Naive B cell (primary cell): Measurements from ENCODE around the gene IKZF2. TPM values are rescaled to one million over a fixed set of nuclear protein-coding genes. Genes with fewer than 3 reads are reported as not detected.
A peak's percentile ranks its signal among the peaks of the same experiment; 100 is the strongest.

ENCODE experiments used
- ATAC-seq, 2 donors: fragments of 150-1000 bp; cut with Tn5 transposase; 2 replicates each; pipeline ENCODE4 v1.10.0; 2021; ENCODE audit warnings: low read depth in 2 of 2, mild to moderate bottlenecking in 2 of 2, moderate library complexity in 2 of 2
- DNase-seq: peaks from one replicate; pipeline ENCODE4 v3.0.0; 2022
- H3K27ac Mint-ChIP-seq, 6 donors: one replicate each; pipeline ENCODE4 v1.8.0; 2020 to 2022; ENCODE audit warnings: mild to moderate bottlenecking in 6 of 6, mixed read lengths in 6 of 6, moderate library complexity in 5 of 6, inconsistent platforms in 2 of 6
- H3K27me3 Mint-ChIP-seq, 3 donors: one replicate each; pipeline ENCODE4 v1.8.0; 2021 to 2022; ENCODE audit warnings: mixed read lengths in 3 of 3, mild to moderate bottlenecking in 1 of 3
- H3K36me3 Mint-ChIP-seq, 2 donors: one replicate each; pipeline ENCODE4 v1.8.0; 2020 to 2022; ENCODE audit warnings: mixed read lengths in 2 of 2, inconsistent platforms in 1 of 2, mild to moderate bottlenecking in 1 of 2
- H3K4me1 Mint-ChIP-seq, 3 donors: one replicate each; pipeline ENCODE4 v1.8.0; 2020 to 2022; ENCODE audit warnings: mixed read lengths in 3 of 3, inconsistent platforms in 1 of 3, mild to moderate bottlenecking in 1 of 3, moderate library complexity in 1 of 3
- H3K4me3 Mint-ChIP-seq, 8 donors: one replicate each; pipeline ENCODE4 v1.8.0; 2020 to 2022; ENCODE audit warnings: mild to moderate bottlenecking in 8 of 8, mixed read lengths in 8 of 8, moderate library complexity in 8 of 8, inconsistent platforms in 2 of 8
- H3K9me3 Mint-ChIP-seq, 7 donors: one replicate each; pipeline ENCODE4 v1.8.0; 2020 to 2022; ENCODE audit warnings: mixed read lengths in 7 of 7, mild to moderate bottlenecking in 5 of 7, inconsistent platforms in 2 of 7, moderate library complexity in 1 of 7
- polyA plus RNA-seq, 6 donors: library from polyadenylated mRNA; unstranded; fragments of 300-500 nt; fragmentation: Illumina TruSeq; gene quantifications; one replicate each; pipeline ENCODE4 v1.2.3, GENCODE V29; 2021; ENCODE audit warnings: low read depth in 6 of 6

Gene IKZF2
- polyA plus RNA-seq, 6 donors from 2014 or later = 0.59 to 6.8 (median 4.5) TPM

- peaks cover 9 to 28% (median 12%) of the 10 kb centered on the region in 3 donors for H3K4me1 Mint-ChIP-seq
- no peak overlapping the region for H3K4me3 Mint-ChIP-seq
- DNase-seq (no peak), ATAC-seq (no peak)
- H3K36me3 Mint-ChIP-seq = peaks cover 0 to 5% of the 10 kb centered on the region in 2 donors
- H3K27ac Mint-ChIP-seq = no peak overlapping the region
- no peaks in the 10 kb centered on the region for H3K27me3 Mint-ChIP-seq
- H3K9me3 Mint-ChIP-seq = peaks cover 0 to 3% (median 0%) of the 10 kb centered on the region in 7 donors
Measured at GRCh38 chr2:213084261-213084660, 67.2 kb downstream of the IKZF2 start.

DNA sequence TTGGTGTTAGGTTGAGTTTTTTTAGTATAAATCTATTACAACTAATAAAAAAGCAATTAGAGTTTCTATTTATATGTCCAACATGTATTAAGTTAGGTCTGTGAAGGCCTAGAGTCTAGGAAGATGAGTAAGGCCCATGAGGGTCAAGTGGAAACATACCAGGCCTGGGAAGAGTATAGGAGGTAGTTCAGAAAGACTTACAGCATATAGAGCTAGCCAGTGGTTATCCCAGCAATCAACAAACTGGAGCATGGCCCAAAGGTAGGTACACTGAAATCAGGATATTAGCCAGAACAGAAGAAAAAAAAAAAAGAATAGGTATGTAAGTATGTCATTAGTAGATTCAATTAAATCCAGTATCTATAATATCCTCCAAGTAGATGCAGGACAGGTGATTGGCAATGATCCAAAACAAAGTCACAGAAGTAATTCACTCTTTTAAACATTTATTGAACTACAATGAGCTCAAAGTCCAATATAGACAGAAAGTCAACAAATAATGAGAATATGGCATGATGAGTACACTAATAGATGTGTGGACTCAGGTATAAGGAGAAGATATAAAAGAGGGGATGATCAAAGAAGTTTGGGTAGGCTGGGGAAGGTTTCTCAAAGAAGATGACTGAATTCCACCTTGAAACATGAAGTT is 70.3 kb downstream of the IKZF2 start:
- peaks cover 0 to 4% (median 0%) of the 10 kb centered on the region in 7 donors for H3K9me3 Mint-ChIP-seq
- H3K4me1 Mint-ChIP-seq = peaks cover 11 to 37% (median 24%) of the 10 kb centered on the region in 3 donors
- H3K27ac Mint-ChIP-seq = peak overlapping the region in 1 of 6 donors; percentile 9

GRCh38 chr2:213079756-213080155 is 71.7 kb downstream of the IKZF2 start:
- Mint-ChIP-seq H3K4me1 (peaks cover 11 to 37% (median 24%) of the 10 kb centered on the region in 3 donors), H3K36me3 (no peaks in the 10 kb centered on the region), H3K4me3 (no peak overlapping the region), H3K9me3 (peaks cover 0 to 4% (median 0%) of the 10 kb centered on the region in 7 donors), H3K27ac (peak overlapping the region in 5 of 6 donors; percentile 10 to 63 (median 16)), H3K27me3 (no peaks in the 10 kb centered on the region)
- DNase-seq (no peak), ATAC-seq (no peak)

More for the DNA sequence above, 70.3 kb downstream of the IKZF2 start:
- H3K4me3 Mint-ChIP-seq = no peak overlapping the region
- H3K36me3 Mint-ChIP-seq = no peaks in the 10 kb centered on the region
- no peaks in the 10 kb centered on the region for H3K27me3 Mint-ChIP-seq
- DNase-seq (no peak), ATAC-seq (no peak)

- Mint-ChIP-seq H3K9me3 (peaks cover 0 to 4% (median 0%) of the 10 kb centered on the region in 7 donors), H3K27ac (peak overlapping the region in 4 of 6 donors; percentile 13 to 78 (median 56)), H3K4me3 (peak overlapping the region in 3 of 8 donors; percentile 4 to 43 (median 26)), H3K27me3 (no peaks in the 10 kb centered on the region), H3K4me1 (peaks cover 11 to 37% (median 24%) of the 10 kb centered on the region in 3 donors), H3K36me3 (no peaks in the 10 kb centered on the region)
- DNase-seq (no peak), ATAC-seq (no peak)
Measured at GRCh38 chr2:213078686-213079085, 72.7 kb downstream of the IKZF2 start.

- H3K27me3 Mint-ChIP-seq = no peaks in the 10 kb centered on the region
- peak overlapping the region in 1 of 8 donors; percentile 1 for H3K4me3 Mint-ChIP-seq
- no peak overlapping the region for H3K27ac Mint-ChIP-seq
- H3K4me1 Mint-ChIP-seq = peaks cover 9 to 46% (median 19%) of the 10 kb centered on the region in 3 donors
- ATAC-seq (no peak), DNase-seq (no peak)
- H3K36me3 Mint-ChIP-seq = no peaks in the 10 kb centered on the region
- H3K9me3 Mint-ChIP-seq = no peaks in the 10 kb centered on the region
Measured at GRCh38 chr2:213069531-213069930, 81.9 kb downstream of the IKZF2 start.

- no peaks in the 10 kb centered on the region for H3K9me3 Mint-ChIP-seq
- DNase-seq (no peak), ATAC-seq (no peak)
- H3K4me1 Mint-ChIP-seq = peaks cover 9 to 53% (median 20%) of the 10 kb centered on the region in 3 donors
- no peaks in the 10 kb centered on the region for H3K27me3 Mint-ChIP-seq
- no peak overlapping the region for H3K27ac Mint-ChIP-seq
- no peak overlapping the region for H3K4me3 Mint-ChIP-seq
- H3K36me3 Mint-ChIP-seq = no peaks in the 10 kb centered on the region
Measured at GRCh38 chr2:213068676-213069359, 82.6 kb downstream of the IKZF2 start.

DNA sequence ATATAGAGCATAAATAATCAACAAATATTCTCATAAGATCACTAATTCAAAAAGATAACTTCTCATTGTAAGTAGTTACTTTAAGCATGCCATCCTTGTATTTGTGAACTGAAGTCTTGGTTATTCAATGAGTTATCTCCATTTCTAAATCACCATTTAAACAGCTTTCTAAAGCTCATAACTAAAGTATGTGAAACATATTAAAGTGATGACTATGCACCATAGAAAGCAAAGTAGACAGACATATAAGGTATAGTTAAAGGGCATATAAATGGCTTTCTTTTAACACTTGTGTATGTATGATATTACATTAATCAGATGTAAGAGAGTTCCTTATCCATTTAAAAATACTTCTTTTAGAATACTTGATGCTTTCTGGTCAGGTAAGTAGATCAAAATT is 83.5 kb downstream of the IKZF2 start:
- H3K36me3 Mint-ChIP-seq = no peaks in the 10 kb centered on the region
- peak overlapping the region in 1 of 6 donors; percentile 47 for H3K27ac Mint-ChIP-seq
- H3K9me3 Mint-ChIP-seq = no peaks in the 10 kb centered on the region
- ATAC-seq (no peak), DNase-seq (no peak)
- no peaks in the 10 kb centered on the region for H3K27me3 Mint-ChIP-seq
- peaks cover 9 to 56% (median 20%) of the 10 kb centered on the region in 3 donors for H3K4me1 Mint-ChIP-seq
- no peak overlapping the region for H3K4me3 Mint-ChIP-seq

DNA sequence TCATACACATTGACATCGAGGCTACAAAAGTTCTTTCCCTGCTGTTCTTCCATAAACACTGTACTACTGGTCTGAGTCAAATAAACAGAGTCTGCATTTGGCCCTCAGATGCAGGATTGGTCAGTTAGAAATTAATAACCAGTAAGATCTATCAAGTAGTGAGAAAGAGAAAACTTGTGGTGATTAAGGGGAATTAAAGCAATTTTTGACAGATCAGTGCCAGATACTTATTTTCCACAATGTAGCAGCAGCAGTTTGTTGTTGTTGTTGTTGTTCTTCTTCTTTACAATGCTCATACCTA is 85.0 kb downstream of the IKZF2 start:
- Mint-ChIP-seq H3K36me3 (no peaks in the 10 kb centered on the region), H3K27me3 (no peaks in the 10 kb centered on the region), H3K4me3 (peak overlapping the region in 6 of 8 donors; percentile 64 to 89 (median 70)), H3K4me1 (peaks cover 9 to 51% (median 20%) of the 10 kb centered on the region in 3 donors), H3K9me3 (no peaks in the 10 kb centered on the region), H3K27ac (peak overlapping the region in 4 of 6 donors; percentile 18 to 96 (median 72))
- no peak for DNase-seq
- peak in 1 of 2 donors; percentile 19 for ATAC-seq

GRCh38 chr2:213065583-213066442 is 85.6 kb downstream of the IKZF2 start:
- Mint-ChIP-seq H3K4me3 (peak overlapping the region in 7 of 8 donors; percentile 12 to 89 (median 68)), H3K4me1 (peaks cover 9 to 48% (median 20%) of the 10 kb centered on the region in 3 donors), H3K36me3 (no peaks in the 10 kb centered on the region), H3K27me3 (no peaks in the 10 kb centered on the region), H3K27ac (peak overlapping the region in 5 of 6 donors; percentile 18 to 96 (median 81)), H3K9me3 (no peaks in the 10 kb centered on the region)
- DNase-seq = peak; percentile 12
- ATAC-seq = peak; percentile 87 to 94

DNA sequence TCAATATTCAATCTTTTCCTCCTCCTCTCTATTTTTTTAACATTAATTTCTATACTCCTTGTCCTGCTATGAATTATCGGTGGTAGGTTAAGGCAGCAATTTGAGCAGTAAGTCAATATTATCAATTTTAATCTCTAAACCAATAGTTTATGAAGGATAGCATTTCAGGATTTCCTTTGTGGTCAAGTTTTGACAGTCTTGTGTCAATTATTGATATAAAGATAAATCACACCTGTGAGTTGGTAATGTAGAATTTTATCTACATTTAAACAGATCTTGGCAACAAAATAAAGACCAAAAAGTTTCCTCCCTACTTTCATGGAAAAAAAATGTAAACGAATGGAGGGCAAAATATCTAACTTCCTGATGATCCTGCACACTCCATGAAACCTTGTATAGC is 87.3 kb downstream of the IKZF2 start:
- H3K27ac Mint-ChIP-seq = peak overlapping the region in 1 of 6 donors; percentile 30
- ATAC-seq = no peak
- H3K4me3 Mint-ChIP-seq = peak overlapping the region in 1 of 8 donors; percentile 25
- H3K27me3 Mint-ChIP-seq = no peaks in the 10 kb centered on the region
- DNase-seq = no peak
- no peaks in the 10 kb centered on the region for H3K36me3 Mint-ChIP-seq
- peaks cover 5 to 42% (median 20%) of the 10 kb centered on the region in 3 donors for H3K4me1 Mint-ChIP-seq
- no peaks in the 10 kb centered on the region for H3K9me3 Mint-ChIP-seq

GRCh38 chr2:213057977-213058376 is 93.4 kb downstream of the IKZF2 start:
- peaks cover 1 to 9% (median 4%) of the 10 kb centered on the region in 3 donors for H3K4me1 Mint-ChIP-seq
- H3K36me3 Mint-ChIP-seq = peaks cover 0 to 7% of the 10 kb centered on the region in 2 donors
- no peak for ATAC-seq
- no peak overlapping the region for H3K4me3 Mint-ChIP-seq
- no peaks in the 10 kb centered on the region for H3K9me3 Mint-ChIP-seq
- no peak overlapping the region for H3K27ac Mint-ChIP-seq
- H3K27me3 Mint-ChIP-seq = no peaks in the 10 kb centered on the region
- DNase-seq = no peak

- peaks cover 4 to 10% (median 9%) of the 10 kb centered on the region in 3 donors for H3K4me1 Mint-ChIP-seq
- H3K4me3 Mint-ChIP-seq = no peak overlapping the region
- H3K27ac Mint-ChIP-seq = peak overlapping the region in 1 of 6 donors; percentile 34
- no peaks in the 10 kb centered on the region for H3K27me3 Mint-ChIP-seq
- DNase-seq (no peak), ATAC-seq (no peak)
- peaks cover 0 to 5% (median 0%) of the 10 kb centered on the region in 7 donors for H3K9me3 Mint-ChIP-seq
- H3K36me3 Mint-ChIP-seq = peaks cover 5 to 8% of the 10 kb centered on the region in 2 donors
Measured at GRCh38 chr2:213046431-213046830, 105.0 kb downstream of the IKZF2 start.

- no peaks in the 10 kb centered on the region for H3K27me3 Mint-ChIP-seq
- H3K9me3 Mint-ChIP-seq = peaks cover 0 to 5% (median 0%) of the 10 kb centered on the region in 7 donors
- no peak overlapping the region for H3K4me3 Mint-ChIP-seq
- H3K4me1 Mint-ChIP-seq = peaks cover 5 to 12% (median 6%) of the 10 kb centered on the region in 3 donors
- DNase-seq = no peak
- peaks cover 0 to 8% of the 10 kb centered on the region in 2 donors for H3K36me3 Mint-ChIP-seq
- H3K27ac Mint-ChIP-seq = no peak overlapping the region
- ATAC-seq = no peak
Measured at GRCh38 chr2:213043566-213043965, 107.8 kb downstream of the IKZF2 start.
